Dermis blood vessel endothelial cell (primary cell): ENCODE data around the gene IMPG1. TPM values are rescaled to one million over a fixed set of nuclear protein-coding genes. Genes with fewer than 3 reads are reported as not detected.

Experiments
- DNase-seq: peaks from one replicate; pipeline ENCODE4 v3.0.0; 2010
- total RNA-seq: library from RNA; depleted of rRNA; stranded (reverse); fragments of >200 nt; gene quantifications from 2 replicates; pipeline ENCODE4 v1.2.3, GENCODE V29; 2014

The IMPG1 gene
- total RNA-seq, 1 donor from 2014 or later: not detected

- DNase-seq: no peak
Measured at GRCh38 chr6:75884822-75885221, 187.6 kb downstream of the IMPG1 start.

GRCh38 chr6:75882734-75883133 is 189.7 kb downstream of the IMPG1 start:
- DNase-seq: peak; percentile 20

- no peak for DNase-seq
Measured at GRCh38 chr6:75880305-75880704, 192.2 kb downstream of the IMPG1 start.

- DNase-seq: no peak
Measured at GRCh38 chr6:75876152-75876551, 196.3 kb downstream of the IMPG1 start.

GRCh38 chr6:75874224-75874623 is 198.2 kb downstream of the IMPG1 start:
- DNase-seq: no peak
